Activated CD8-positive, alpha-beta memory T cell treated with anti-CD3 and anti-CD28 coated beads, Interleukin-2, amount 10 ng/mL, durations not matched to agents 7 days and 5 days (primary cell): ENCODE measurements around the gene BPNT1. TPM values are rescaled to one million over a fixed set of nuclear protein-coding genes. Genes with fewer than 3 reads are reported as not detected.
"Not testable (repeated sequence)": the region's sequence is repeated elsewhere in the genome, so short reads cannot be mapped to it uniquely, and the experiment has no call there.

Experiments used
- ATAC-seq: fragments of 150-1000 bp; cut with Tn5 transposase; one replicate; pipeline ENCODE4 v1.10.0; 2021; ENCODE audit warnings: moderate library complexity
- CTCF ChIA-PET: fragments of 350-600 bp; sonication (Branson Sonifier 250); formaldehyde crosslinking; loops from one replicate; lab custom pipeline; 2021; ENCODE audit warnings: antibody characterized with exemption; lab: Charles Lee
- DNase-seq: peaks from one replicate; pipeline ENCODE4 v3.0.0-alpha.2; 2020
- H3K27ac Mint-ChIP-seq: one replicate; pipeline ENCODE4 v1.8.0; 2021; ENCODE audit warnings: mild to moderate bottlenecking, mixed read lengths
- H3K27me3 Mint-ChIP-seq: one replicate; pipeline ENCODE4 v1.8.0; 2021; ENCODE audit warnings: mixed read lengths
- H3K36me3 Mint-ChIP-seq: one replicate; pipeline ENCODE4 v1.8.0; 2021; ENCODE audit warnings: mild to moderate bottlenecking, mixed read lengths
- H3K4me1 Mint-ChIP-seq: one replicate; pipeline ENCODE4 v1.8.0; 2021; ENCODE audit warnings: mixed read lengths
- H3K4me3 Mint-ChIP-seq: one replicate; pipeline ENCODE4 v1.8.0; 2021; ENCODE audit warnings: mild to moderate bottlenecking, moderate library complexity, mixed read lengths
- H3K9me3 Mint-ChIP-seq: one replicate; pipeline ENCODE4 v1.8.0; 2022; ENCODE audit warnings: low read depth, mixed read lengths
- total RNA-seq, 2 experiments: library from RNA; stranded (reverse); gene quantifications; one replicate each; pipeline ENCODE4 v1.2.3, GENCODE V29; 2021

The BPNT1 gene
- total RNA-seq, 2 experiments from 2014 or later = 22.5 to 27.7 TPM

DNA sequence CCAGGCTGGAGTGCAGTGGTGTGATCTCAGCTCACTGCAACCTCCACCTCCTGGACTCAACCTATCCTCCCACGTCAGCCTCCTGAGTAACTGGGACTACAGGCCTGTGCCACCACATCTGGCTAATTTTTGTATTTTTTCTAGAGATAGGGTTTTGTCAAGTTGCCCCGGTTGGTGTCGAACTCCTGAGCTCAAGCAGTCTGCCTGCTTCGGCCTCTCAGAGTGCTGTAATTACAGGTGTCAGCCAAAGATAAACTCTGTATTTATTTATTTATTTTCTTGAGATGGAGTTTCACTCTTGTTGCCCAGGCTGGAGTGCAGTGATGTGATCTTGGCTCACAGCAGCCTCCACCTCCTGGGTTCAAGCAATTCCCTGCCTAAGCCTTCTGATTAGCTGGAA, 23.0 kb upstream of the BPNT1 start:
- H3K36me3 Mint-ChIP-seq = peaks cover 27% of the 10 kb centered on the region
- not testable (repeated sequence) for H3K4me1 Mint-ChIP-seq, H3K9me3 Mint-ChIP-seq

DNA sequence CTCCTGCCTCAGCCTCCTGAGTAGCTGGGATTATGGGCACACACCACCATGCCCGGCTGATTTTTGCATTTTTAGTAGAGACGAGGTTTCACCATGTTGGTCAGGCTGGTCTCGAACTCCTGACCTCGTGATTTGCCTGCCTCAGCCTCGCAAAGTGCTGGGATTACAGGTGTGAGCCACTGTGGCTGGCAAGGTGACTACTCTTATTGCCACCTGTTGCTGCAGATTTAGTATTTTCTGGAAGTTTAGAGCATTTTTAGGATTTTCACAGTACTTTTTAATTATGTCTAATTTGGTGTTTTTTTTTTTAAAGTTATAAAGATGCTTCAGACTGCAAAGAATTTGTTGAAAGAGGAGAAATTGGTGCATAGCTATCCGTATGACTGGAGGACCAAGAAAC, 20.9 kb upstream of the BPNT1 start:
- CTCF ChIA-PET = interaction anchor here (1.4 kb wide), 1 partner anchor 21 kb away, joined by 3 read pairs; the partner anchor contains the start of gene BPNT1
- ATAC-seq, H3K27ac Mint-ChIP-seq, H3K9me3 Mint-ChIP-seq, H3K4me3 Mint-ChIP-seq, H3K27me3 Mint-ChIP-seq, DNase-seq, H3K4me1 Mint-ChIP-seq: not testable (repeated sequence)
- peaks cover 37% of the 10 kb centered on the region for H3K36me3 Mint-ChIP-seq

More for the DNA sequence above, 23.0 kb upstream of the BPNT1 start:
- ATAC-seq, H3K4me3 Mint-ChIP-seq, DNase-seq, H3K27ac Mint-ChIP-seq, H3K27me3 Mint-ChIP-seq: not testable (repeated sequence)
- CTCF ChIA-PET = interaction anchor here (0.7 to 1.9 kb wide), 18 partner anchors 9 to 151 kb away, joined by 3 to 15 read pairs (median 4); partner anchors contain the start of gene BPNT1

DNA sequence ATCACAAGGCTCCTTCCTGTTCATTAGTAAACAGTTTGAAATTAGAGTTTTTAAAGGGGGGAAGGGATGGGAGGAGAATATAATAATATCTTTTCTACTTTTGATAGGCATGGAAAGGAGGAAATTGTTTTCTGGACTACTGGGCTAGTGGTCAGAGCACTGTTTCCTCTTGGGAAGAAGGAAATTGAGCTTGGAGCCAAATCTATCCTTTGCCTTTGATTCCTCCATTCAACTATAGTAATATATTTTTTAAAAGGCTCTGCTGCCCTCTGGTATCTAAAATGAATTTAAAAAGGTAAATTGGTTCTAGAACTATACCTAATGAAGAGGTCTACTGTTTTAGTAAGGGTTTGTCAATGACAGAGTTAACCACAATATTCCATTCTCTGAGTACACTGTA, 10.2 kb upstream of the BPNT1 start:
- Mint-ChIP-seq H3K27ac (no peak overlapping the region), H3K4me1 (peaks cover 19% of the 10 kb centered on the region), H3K9me3 (no peaks in the 10 kb centered on the region), H3K4me3 (no peak overlapping the region), H3K36me3 (peaks cover 31% of the 10 kb centered on the region), H3K27me3 (no peaks in the 10 kb centered on the region)
- DNase-seq = no peak
- CTCF ChIA-PET = interaction anchor here (2.4 kb wide), 1 partner anchor 13 kb away, joined by 9 read pairs; no protein-coding TSS in a partner anchor
- no peak for ATAC-seq

DNA sequence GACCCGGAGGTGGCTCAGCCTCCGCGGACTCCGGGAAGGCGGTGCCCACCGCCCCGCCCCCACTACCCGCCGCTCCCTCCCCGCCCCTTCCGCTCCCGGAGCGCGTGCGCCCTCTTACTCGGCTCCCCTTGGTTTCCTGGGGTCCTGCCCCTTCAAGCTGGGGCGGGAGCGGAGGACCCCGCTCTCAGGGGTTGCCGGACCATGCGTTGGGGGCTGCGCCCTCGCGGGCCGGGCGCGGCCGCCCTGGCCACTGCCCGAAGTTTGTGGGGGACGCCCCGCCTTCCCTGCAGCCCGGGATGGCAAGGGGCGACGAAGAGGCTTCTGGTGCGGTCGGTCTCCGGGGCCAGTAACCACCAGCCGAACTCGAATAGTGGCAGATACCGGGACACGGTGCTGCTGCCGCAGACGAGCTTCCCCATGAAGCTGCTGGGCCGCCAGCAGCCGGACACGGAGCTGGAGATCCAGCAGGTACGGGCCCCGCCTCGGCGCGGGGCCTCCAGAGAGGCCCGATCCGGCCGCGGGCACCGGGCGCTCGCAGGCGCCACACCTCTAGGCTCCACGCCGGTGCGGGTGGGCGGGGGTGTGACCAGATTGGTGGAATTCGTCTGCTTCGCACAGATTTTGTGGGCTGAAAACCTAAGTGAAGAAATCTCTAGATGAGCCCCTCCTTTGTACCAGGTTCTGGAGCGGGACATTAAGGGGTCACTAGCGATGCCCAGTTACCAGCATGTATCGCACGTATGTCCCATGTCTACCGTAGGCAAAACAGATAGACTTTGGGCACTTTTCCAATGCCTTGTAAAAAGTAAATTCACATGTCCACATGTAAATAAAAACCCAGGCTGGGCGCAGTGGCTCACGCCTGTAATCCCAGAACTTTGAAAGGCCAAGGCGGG, 4.7 kb upstream of the BPNT1 start, which contains the start of gene IARS2:
Gene IARS2, plus strand, starts transcription at position 117 of the 896 bp plus-strand sequence. Its CDS starts 85 bp downstream, at position 202.
- no peaks in the 10 kb centered on the region for H3K9me3 Mint-ChIP-seq
- peaks cover 31% of the 10 kb centered on the region for H3K4me1 Mint-ChIP-seq
- H3K4me3 Mint-ChIP-seq = peak within 1 kb of the TSS; percentile 77
- peak; percentile 79 for ATAC-seq
- CTCF ChIA-PET = no interaction called here
- peaks cover 21% of the 10 kb centered on the region for H3K36me3 Mint-ChIP-seq
- H3K27ac Mint-ChIP-seq = peak within 1 kb of the TSS; percentile 78
- peak; percentile 94 for DNase-seq
- no peaks in the 10 kb centered on the region for H3K27me3 Mint-ChIP-seq

DNA sequence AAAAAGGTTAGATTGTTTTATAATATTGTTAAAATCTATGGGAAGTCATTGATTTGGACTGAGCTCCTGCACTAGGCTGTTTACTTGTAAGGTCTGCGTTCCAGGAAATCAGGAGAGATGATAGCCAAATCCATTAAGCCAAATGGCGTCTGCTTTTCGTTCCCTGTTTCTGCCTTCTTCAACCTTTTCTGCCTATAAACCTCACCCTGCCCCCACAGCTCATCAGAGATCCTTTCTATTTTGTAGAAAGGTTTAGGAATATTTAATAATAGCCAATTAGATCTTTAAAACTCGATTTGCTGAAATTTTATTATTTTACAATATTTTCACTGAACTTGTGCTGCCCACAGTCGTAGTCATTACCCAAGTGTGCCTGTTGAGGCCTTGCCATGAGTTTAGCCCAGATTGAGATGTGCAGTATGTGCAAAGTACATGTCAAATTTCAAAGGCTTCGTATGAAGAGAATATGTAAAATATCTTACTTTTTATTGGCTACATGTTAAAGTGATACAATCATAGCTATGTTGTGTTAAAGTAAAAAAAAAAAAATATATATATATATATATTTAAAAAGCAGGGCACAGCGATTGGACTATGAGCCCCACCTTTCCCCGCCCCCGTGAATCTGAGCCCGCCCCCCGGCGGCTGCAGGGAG, 3.9 kb upstream of the BPNT1 start:
- H3K9me3 Mint-ChIP-seq = no peaks in the 10 kb centered on the region
- DNase-seq (no peak), ATAC-seq (no peak)
- peaks cover 20% of the 10 kb centered on the region for H3K36me3 Mint-ChIP-seq
- CTCF ChIA-PET = no interaction called here
- peaks cover 31% of the 10 kb centered on the region for H3K4me1 Mint-ChIP-seq
- no peak overlapping the region for H3K4me3 Mint-ChIP-seq
- H3K27ac Mint-ChIP-seq = no peak overlapping the region
- H3K27me3 Mint-ChIP-seq = no peaks in the 10 kb centered on the region

DNA sequence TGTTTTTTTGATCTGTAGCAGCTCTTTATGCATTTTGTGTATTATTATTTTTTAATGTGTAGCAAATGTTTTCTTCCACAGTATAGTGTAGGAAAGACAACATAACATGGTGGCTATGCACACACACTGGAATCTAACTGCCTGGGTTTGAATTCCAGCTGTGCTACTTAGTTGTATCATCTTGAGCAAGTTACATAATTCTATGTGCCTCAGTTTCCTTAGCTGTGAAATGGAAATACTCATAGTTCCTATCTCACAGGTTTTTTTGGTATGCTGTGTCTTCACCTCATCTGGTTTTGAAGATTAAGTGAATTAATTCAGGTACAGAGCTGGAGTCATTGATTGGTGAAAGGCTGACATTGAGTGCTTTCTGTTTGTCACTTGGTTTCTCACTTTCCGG, 3.1 kb upstream of the BPNT1 start:
- Mint-ChIP-seq H3K4me1 (peaks cover 29% of the 10 kb centered on the region), H3K27me3 (no peaks in the 10 kb centered on the region), H3K27ac (no peak overlapping the region), H3K36me3 (peaks cover 16% of the 10 kb centered on the region), H3K4me3 (no peak overlapping the region), H3K9me3 (no peaks in the 10 kb centered on the region)
- ATAC-seq (no peak), DNase-seq (no peak)
- CTCF ChIA-PET = interaction anchor here (1.3 kb wide), 1 partner anchor 20 kb away, joined by 5 read pairs; no protein-coding TSS in a partner anchor

DNA sequence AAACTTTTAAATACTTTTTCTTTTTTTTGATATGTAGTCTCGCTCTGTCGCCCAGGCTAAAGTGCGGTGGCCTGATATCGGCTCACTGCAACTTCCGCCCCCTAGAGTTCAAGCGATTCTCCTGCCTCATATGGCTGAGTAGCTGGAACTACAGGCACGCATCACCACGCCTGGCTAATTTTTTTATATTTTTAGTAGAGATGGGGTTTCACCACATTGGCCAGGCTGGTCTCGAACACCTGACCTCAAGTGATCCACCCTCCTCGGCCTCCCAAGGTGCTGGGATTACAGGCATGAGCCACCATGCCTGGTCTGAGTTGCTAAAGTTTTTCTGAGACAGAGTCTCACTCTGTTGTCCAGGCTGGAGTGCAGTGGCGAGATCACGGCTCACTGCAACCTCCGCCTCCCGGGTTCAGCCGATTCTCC, 3.3 kb downstream of the BPNT1 start:
- H3K27ac Mint-ChIP-seq, CTCF ChIA-PET, ATAC-seq, H3K4me1 Mint-ChIP-seq, H3K9me3 Mint-ChIP-seq, H3K27me3 Mint-ChIP-seq, DNase-seq, H3K36me3 Mint-ChIP-seq, H3K4me3 Mint-ChIP-seq: not testable (repeated sequence)

DNA sequence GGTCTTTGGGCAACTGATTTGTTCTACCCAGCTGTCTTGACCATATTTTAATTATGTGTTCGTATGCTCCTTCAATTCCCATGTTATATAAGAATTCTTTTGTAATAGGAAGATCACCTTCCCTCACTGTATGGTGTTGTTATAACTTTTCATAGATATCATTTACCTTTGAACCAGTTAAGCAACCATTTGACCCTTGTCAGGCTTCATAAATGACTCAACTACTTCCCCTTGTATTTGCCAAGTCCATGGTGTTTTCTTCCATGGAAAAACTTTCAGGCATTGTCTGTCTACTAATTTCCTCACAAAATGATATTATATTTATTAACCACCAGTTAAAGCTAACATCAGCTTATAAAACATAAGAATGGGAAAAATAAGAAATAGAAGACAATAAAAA, 5.1 kb downstream of the BPNT1 start:
- ATAC-seq (no peak), DNase-seq (no peak)
- H3K27me3 Mint-ChIP-seq = no peaks in the 10 kb centered on the region
- H3K36me3 Mint-ChIP-seq = peaks cover 14% of the 10 kb centered on the region
- H3K4me1 Mint-ChIP-seq = peaks cover 4% of the 10 kb centered on the region
- H3K27ac Mint-ChIP-seq = no peak overlapping the region
- CTCF ChIA-PET = interaction anchor here (0.9 to 1.2 kb wide), 3 partner anchors 10 to 29 kb away, joined by 3 to 4 read pairs (median 3); no protein-coding TSS in a partner anchor
- H3K9me3 Mint-ChIP-seq = no peaks in the 10 kb centered on the region
- H3K4me3 Mint-ChIP-seq = no peak overlapping the region

DNA sequence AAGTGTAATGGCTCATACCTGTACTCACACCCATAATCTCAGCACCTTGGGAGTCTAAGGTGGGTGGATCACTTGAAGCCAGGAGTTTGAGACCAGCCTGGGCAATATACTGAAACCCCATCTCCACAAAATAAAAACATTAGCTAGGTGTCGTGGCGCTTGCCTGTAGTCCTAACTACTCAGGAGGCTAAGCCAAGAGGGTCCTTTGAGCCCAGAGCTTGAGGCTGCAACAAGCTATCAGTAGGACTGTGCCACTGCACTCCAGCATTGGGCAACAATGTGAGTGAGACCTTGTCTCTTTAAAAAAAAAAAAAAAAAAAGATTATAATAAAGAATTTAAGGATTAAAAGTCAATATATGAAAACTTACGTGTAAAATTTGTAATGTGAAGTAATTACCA, 11.7 kb downstream of the BPNT1 start:
- Mint-ChIP-seq H3K4me3 (no peak overlapping the region), H3K4me1 (no peaks in the 10 kb centered on the region), H3K27ac (no peak overlapping the region), H3K36me3 (peaks cover 20% of the 10 kb centered on the region), H3K9me3 (no peaks in the 10 kb centered on the region), H3K27me3 (no peaks in the 10 kb centered on the region)
- DNase-seq (no peak), ATAC-seq (no peak)
- CTCF ChIA-PET = no interaction called here

DNA sequence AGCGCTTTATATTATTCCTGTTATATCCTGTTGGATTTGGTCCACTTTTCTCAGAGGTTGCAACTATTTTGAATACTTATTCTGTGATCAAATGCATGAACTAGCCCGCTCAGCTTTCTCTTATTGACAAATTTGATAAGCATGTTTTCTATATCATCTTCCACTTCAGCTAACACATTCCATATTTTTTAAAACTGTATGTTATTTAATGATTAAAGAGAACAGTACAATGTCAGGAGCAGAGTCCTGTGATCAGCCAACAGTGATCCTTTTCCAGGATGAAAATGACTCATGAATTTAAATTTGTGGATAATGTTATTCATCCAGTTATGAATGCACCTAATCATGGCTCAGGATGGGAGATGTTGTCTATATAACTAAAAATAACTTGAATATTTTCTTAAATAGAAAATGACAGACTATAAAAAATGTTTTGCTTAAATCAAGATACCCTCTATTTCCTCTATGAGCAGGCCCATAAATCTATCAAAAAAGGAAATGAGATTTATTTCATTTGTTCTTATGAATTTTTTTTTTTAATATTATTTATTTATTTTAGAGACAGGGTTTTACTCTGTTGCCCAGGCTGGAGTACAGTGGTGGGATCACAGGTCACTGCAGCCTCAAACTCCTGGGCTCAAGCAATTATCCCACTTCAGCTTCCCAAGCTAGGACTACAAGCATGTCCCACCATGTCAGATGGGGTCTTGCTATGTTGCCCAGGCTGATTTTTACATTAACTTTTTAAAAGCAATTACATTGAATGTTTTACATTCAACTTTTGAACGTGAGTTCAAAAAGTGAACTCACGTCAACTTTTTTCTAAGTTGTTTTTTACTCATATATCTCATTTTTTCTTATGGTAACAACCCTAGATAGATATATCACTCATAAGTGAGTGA, 12.5 kb downstream of the BPNT1 start:
- Mint-ChIP-seq H3K4me1 (no peaks in the 10 kb centered on the region), H3K4me3 (no peak overlapping the region), H3K36me3 (peaks cover 27% of the 10 kb centered on the region), H3K9me3 (no peaks in the 10 kb centered on the region), H3K27ac (no peak overlapping the region), H3K27me3 (no peaks in the 10 kb centered on the region)
- ATAC-seq = no peak
- CTCF ChIA-PET = interaction anchor here (1.0 kb wide), 1 partner anchor 47 kb away, joined by 3 read pairs; no protein-coding TSS in a partner anchor
- no peak for DNase-seq

DNA sequence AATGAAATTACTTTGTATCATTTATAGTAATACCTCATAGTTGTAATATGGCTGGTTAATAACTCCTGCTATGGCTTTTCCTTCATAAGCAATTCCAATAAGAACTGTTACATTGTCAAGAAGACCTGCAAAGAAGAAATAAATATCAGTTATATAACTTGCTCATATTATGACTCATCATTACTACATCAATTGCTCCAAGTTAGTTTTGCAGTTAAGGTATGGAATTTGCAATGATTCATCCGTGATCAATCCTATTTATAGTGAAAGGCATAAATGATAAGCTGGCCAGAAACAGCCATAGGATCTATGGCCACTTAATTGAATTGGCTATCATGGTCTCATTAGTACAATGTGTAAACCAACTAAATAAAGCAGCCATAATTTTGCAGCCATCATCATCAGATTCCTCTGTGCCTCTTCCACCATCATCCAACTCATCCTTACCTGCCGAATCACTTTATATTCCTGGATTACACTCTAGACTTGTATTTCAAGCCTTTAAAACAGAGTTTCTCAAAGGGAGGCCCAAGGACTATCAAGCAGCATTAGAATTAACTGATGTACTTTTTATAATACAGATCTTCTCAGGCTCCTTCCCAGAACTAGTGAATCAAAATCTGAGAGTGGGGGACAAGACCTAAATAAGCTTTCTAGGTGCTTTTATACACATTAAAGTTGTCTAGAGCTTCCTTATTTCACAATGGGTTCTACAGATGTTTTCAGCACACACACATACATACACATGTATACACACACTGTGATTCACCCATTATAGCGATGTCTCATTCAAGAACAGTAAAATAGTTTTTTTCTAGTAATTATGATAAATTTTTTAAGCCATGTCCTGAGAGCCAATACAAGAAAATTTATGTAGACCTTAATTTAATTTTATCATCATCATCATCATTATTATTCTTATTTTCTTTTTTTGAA, 22.1 kb downstream of the BPNT1 start:
- ATAC-seq (no peak), DNase-seq (no peak)
- CTCF ChIA-PET = interaction anchor here (1.6 kb wide), 1 partner anchor 10 kb away, joined by 6 read pairs; no protein-coding TSS in a partner anchor
- Mint-ChIP-seq H3K4me3 (no peak overlapping the region), H3K27ac (no peak overlapping the region), H3K36me3 (peaks cover 35% of the 10 kb centered on the region), H3K27me3 (no peaks in the 10 kb centered on the region), H3K9me3 (no peaks in the 10 kb centered on the region), H3K4me1 (no peaks in the 10 kb centered on the region)

DNA sequence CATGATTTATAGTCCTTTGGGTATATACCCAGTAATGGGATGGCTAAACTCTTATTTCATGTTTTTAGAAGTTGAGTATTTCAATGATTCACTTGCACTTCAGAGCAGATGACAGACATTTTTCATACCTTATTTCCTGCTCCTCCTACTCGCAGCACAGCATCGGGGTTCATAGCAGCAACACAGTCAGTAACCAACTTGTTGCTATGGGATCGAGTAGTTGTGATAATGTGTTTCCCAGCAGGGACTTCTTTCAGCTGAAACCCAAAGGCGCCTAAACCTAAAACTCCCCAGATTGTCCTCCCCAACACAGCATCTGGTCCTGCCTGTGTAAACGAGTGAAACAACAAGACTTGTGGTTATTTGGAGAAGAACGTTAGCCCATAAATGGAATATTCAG, 27.0 kb downstream of the BPNT1 start:
- H3K36me3 Mint-ChIP-seq = peaks cover 30% of the 10 kb centered on the region
- H3K27ac Mint-ChIP-seq = no peak overlapping the region
- no peaks in the 10 kb centered on the region for H3K4me1 Mint-ChIP-seq
- H3K9me3 Mint-ChIP-seq = no peaks in the 10 kb centered on the region
- no peak for DNase-seq
- CTCF ChIA-PET = no interaction called here
- ATAC-seq = no peak
- H3K27me3 Mint-ChIP-seq = no peaks in the 10 kb centered on the region
- no peak overlapping the region for H3K4me3 Mint-ChIP-seq
